Measurements from ENCODE around the gene COMMD8. TPM values are rescaled to one million over a fixed set of nuclear protein-coding genes. Genes with fewer than 3 reads are reported as not detected.
"Not testable (repeated sequence)": the region's sequence is repeated elsewhere in the genome, so short reads cannot be mapped to it uniquely, and the experiment has no call there.

COMMD8 gene
- 10.7 TPM for total RNA-seq

DNA sequence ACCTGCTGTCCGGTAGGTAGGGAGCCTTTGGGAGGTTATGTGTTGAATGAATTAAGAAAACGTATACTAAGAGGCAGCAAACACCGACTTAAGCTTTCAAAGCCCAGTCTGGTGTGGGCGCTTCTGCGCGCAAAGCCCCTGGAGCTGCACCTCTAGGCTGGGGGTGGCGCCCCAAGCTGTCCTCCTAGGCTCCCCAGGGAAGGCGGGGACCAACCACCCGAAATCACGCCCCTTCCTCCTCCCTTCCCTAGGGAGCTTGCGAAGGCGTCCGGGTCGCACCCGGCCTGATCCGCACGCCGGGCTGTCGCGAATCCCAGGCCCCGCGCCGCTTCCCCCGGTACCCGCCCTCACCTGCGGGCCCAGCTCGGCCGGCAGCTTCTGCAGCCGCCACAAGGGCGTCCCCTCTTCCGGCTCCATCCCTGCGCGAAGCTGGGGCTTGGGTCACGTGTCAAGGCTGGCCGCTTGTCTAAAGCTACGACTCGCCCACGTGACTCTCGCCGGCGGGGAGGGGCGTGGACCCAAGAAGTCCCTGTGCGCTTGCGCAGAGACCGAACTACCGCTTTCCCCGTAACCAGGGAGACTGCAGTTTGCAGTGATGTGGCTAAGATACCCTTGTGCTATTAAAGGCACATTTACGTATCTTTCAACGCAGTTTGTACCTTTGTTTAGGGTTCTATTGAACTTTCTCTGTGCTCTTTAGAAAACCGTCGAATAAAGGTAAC lies at the start of gene COMMD8:
TSS of gene COMMD8 (minus strand) at position 468 of the 722 bp plus-strand sequence. CDS start at position 417, 51 bp downstream.
- ATAC-seq = peak; percentile 100
- DNase-seq (ENCODE audit: low spot score) = peak; percentile 99
- intact Hi-C loops (cut with DNase I) = no loop called here

DNA sequence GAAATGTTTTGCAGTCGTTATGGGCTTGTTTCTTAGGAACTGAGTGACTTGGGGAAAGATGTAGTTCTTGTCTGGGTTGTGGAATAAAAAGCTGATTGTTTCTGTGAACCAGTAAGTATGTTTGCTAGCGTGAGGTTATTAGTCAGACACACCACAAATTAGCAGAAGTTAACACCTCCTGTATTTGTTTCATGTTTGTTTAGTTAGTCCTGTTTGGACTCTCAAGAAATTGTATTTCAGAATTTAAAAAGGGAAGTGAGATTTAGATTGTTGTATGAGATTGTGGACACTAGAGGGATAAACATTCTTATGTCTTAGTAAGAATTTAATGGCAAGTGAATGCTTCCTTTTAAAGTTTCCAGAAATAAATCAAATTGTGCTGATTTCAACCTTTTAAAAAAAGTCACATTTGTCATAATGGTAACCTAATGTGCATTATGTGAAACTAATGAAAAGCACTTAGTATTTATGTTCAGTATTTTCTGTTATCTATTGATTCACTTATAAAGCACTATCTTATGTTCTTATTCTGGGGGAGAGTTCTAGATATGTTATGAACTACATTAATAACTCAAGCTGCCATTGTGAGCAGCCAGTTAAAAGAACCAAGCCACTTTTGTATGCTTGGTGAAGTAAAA lies 47.1 kb upstream of the COMMD8 start:
- intact Hi-C loops (cut with DNase I) = no loop called here
- ATAC-seq = peak; percentile 57
- no peak for DNase-seq (ENCODE audit: low spot score)

DNA sequence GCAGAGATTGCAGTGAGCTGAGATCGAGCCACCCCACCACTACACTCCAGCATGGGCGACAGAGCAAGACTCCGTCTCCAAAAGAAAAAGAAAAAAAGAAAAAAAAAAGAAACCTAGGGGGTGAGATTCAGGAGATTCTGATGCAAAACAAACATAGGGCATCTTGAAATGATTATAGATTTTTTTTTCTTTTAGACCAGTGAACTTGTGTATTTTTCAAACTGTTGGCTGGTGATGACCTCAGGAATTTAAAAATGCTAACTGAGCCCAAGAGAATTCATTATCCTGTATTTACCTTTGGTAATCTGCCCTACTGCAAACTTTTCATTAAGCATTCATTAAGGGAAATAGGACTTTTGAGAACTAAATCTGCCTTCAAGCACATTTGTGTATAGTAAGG lies 42.2 kb upstream of the COMMD8 start:
- intact Hi-C loops (cut with DNase I) = no loop called here
- ATAC-seq (no peak), DNase-seq (ENCODE audit: low spot score) (no peak)

DNA sequence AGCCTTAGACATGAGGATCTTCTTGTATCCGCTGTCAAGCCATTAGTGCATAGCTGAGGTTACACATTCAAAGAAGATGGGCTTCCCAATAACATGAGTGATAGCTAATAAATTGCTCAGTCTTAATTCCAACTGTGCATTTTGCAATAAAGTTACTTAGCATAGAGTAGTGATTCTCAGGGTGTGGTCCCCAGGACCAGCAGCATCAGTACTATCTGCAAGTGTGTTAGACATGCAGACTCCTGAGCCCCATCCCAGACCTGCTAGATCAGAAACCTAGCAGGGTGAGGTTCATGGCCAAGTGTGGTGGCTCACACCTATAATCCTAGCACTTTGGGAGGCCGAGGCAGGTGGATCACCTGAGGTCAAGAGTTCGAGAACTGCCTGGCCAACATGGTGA lies 41.6 kb upstream of the COMMD8 start:
- DNase-seq (ENCODE audit: low spot score) (no peak), ATAC-seq (no peak)
- intact Hi-C loops (cut with DNase I) = no loop called here

DNA sequence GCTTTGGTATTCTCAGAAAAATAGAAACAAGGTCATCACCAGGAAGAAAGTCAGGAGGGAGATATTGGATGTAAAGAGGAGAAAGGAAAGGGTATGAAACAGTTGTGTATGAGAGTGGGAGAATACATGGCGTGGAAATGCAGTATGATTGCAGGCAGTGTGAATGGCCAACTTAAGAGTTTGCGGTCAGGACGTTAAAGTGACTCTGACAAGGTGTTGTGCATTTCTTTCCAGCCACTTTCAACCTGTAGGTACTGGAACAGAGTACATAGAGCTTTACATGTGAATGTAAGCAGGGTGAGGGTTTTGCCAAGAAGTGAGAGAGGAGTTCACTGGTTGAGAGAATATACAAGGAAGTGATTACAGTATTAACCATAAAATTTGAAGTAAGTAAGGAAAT lies 37.3 kb upstream of the COMMD8 start:
- DNase-seq (ENCODE audit: low spot score) = no peak
- ATAC-seq = no peak
- intact Hi-C loops (cut with DNase I) = no loop called here

DNA sequence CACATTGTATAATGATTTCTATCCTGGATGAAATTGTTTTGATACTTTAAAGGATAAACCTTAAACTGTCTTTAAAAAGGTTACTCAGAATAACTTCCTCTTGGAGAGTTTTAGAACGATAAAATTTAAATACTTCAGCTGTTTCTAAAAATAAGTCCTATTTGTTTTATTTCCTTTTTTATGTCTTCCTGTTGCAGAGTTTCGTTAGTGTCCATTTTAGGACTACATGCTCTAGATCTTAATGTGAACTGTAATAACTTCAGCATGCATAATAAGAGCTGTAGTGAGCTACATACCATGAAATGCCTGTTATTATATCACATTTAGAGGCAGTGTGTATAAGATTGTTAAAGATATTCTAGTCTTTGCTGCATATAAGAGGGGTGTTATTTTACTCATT lies 36.2 kb upstream of the COMMD8 start:
- ATAC-seq (no peak), DNase-seq (ENCODE audit: low spot score) (no peak)
- intact Hi-C loops (cut with DNase I) = no loop called here

DNA sequence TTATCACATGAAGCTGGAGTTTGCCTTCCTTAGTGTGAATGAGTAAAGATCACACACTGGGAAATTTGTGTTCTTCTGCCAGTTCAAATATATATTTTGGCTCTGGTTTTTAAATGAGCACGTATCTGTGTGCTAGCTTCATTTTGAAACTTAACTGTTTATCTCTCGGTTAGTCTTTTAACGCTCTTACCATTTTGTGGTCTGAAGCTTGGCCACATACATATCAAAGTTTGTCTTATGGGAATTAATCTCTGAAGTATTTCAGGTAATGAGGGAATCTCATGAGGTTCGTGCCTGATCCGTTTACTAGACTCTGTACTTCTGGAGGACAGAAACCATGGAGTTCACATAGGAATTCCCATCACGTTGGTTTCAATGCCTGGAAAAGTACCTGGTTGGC lies 35.4 kb upstream of the COMMD8 start:
- DNase-seq (ENCODE audit: low spot score) (no peak), ATAC-seq (no peak)
- intact Hi-C loops (cut with DNase I) = no loop called here

DNA sequence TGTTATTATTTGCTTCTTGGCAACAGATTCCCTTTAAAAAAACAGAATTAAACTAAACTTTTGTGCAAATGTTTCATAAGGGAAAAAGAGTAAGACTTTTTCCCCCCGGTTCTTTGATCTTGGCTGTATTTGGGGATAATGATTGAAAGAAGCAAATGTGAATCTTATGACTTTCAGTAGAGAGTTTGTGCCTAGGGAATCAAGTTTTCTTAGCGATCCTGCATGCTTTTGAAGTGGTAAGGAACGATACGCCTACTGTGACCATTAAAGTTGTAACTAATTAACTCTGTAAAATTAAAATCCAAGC lies 30.6 kb upstream of the COMMD8 start:
- intact Hi-C loops (cut with DNase I) = no loop called here
- DNase-seq (ENCODE audit: low spot score) (no peak), ATAC-seq (no peak)

DNA sequence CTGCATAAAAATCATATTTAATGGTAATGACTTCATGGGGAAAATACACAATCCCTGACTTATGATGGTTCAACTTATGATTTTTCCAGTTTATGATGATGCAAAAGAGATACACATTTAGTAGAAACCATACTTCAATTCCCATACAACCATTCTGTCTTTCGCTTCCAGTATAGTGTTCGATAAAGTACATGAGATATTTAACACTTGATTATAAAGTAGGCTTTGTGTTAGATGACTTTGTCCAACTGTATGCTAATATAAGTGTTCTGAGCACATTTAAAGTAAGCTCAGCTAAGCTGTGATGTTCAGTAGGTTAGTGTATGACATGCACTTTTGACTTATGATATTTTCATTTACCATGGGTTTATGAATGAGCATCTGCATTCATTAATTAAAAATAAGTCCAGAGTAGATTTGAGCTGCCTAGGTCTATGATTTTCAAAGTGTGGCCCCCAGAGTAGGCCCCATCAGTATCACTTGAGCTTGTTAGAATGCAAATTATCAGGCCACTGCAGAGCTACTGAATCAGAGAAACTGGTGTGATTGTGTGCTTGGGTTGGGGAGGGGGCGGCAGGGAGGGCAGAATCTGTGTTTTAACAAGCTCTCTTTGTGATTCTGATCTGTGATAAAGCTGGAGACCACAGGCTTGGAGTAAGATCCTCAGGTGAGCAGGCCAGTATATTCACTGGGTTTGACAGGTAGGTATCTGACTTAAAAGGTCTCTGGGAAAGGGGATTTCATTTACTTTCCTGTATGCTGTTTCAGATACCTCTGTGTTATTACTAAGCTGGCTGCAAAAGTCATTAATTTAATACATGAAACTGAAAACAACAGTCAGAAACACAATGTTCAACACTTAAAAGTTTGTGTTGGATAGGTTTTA lies 30.0 kb upstream of the COMMD8 start:
- ATAC-seq = no peak
- intact Hi-C loops (cut with DNase I) = no loop called here
- no peak for DNase-seq (ENCODE audit: low spot score)

DNA sequence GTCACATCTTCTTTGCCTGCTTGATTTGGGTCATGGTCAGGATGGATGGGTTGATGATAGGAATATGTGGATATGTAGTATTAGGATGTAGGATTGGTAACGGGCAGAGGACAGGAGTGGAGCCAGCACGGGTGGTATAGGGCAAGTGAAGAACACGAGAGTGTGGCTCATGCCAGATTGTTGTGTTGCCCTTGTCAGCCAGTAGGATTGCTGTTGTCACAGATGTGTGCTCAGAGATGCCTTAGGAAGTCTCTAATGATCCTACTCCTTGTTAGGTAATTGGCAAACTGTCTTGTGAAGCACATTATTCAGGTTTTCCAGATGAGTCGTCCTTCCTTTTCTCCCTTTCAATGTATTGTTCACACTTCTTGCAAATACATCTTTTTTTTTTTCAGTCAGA lies 27.0 kb upstream of the COMMD8 start:
- ATAC-seq = no peak
- intact Hi-C loops (cut with DNase I) = no loop called here
- DNase-seq (ENCODE audit: low spot score) = no peak

DNA sequence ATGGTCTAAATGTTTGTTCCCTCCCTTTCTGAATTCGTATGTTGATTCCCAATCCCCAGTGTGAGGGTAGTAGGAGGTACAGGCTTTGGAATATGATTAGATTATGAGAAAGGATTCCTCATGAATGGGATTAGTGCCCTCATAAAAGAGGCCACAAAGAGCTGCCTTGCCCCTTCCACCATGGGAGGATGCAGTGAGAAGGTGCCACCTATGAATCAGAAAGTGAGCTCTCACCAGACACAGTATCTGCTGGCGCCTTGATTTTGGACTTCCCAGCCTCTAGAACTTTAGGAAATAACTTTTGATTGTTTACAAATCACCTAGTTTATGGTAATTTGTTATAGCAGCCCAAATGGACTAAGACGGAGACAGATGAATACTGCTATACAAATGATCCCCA lies 25.2 kb upstream of the COMMD8 start:
- ATAC-seq (no peak), DNase-seq (ENCODE audit: low spot score) (no peak)
- intact Hi-C loops (cut with DNase I) = no loop called here

DNA sequence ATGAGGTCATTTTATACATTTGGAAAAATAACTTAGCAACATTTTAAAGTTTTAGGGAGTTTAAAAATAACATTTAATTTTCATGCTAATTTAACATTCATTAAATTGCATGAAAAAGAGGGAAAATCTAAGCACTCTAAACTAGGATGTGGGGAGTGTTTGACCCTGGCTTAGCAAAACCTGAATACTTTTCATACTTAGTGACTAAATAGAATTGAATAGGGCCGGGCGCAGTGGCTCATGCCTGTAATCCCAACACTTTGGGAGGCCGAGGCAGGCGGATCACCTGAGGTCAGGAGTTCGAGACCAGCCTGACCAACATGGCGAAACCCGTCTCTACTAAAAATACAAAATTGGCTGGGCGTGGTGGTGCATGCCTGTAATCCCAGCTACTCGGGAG lies 23.2 kb upstream of the COMMD8 start:
- DNase-seq (ENCODE audit: low spot score); ATAC-seq; intact Hi-C loops (cut with DNase I): not testable (repeated sequence)

DNA sequence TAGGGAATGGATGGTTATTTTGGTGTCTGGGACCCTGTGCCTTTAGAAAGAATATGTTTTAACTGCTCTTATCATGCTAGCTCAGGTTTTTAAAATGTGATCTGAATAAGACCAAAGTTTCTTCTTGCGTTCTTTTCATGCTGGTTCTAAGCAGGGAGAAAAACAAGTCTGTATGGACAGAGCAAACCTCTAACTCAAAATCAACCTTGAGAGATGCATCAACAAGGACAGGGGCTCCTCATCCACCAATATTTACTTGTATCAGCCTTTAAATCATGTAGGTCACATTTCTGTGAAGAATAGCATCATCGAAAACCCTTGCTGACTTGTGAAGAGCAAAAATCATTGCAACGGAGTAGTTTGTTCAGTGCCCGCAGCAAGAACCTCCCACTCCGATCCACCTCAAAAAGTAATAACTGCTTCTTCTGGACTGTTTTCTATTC lies 22.8 kb upstream of the COMMD8 start:
- intact Hi-C loops (cut with DNase I) = no loop called here
- DNase-seq (ENCODE audit: low spot score) (no peak), ATAC-seq (no peak)

DNA sequence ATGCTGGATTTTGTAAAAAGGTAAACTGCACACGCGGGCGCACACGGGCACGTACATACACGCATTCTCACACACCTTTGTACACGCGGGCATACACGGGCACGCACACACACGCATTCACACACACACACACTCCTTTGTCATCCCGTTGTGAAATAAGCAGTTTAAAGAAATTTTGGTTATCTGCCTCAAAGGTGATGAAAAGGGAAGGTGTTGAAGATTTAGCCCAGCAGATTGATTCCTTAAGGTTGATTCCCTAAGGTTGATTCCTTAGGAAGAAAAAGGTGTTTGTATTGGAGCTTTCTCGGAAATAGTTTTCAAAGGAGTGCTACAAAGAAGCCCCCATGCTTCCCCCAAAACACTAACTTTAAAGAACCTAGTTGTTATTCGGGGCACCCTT lies 22.3 kb upstream of the COMMD8 start:
- intact Hi-C loops (cut with DNase I) = no loop called here
- ATAC-seq = peak; percentile 2
- DNase-seq (ENCODE audit: low spot score) = no peak

DNA sequence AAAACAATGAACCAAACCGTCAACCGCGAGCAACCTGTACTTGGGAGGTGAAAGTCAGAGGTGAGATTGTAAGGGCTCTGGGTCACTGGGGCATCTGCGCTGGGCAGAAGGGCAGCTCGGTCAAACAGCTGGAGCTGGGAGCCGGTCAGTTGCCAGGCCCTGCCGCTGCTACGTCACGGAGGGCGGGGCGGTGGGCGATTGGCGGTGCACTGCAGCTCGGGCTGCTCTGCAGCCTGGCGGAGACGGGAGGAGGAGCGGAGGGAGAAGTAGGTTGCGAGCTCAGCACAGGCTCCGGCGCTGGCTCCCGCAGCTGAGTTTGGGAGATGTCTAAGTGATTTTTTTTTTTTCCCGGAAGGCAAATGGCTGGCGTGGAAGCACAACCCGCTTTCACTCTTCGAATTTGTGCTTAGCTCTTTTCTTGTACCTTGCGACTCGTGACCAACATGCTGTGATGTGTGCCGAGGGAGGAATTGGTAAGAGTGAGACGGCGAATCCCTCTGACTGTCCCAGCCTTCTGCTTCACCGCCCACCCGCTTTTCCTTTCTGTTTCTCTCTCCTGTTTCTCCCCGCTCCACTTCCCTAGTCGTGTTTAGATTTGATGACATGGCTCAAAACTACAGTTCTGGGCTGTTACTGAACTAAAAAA lies 21.7 kb upstream of the COMMD8 start, which contains the start of gene ATP10D:
TSS of gene ATP10D (plus strand) at position 229 of the 646 bp plus-strand sequence. CDS start 27,266 bp downstream, outside the sequence.
- intact Hi-C loops (cut with DNase I) = no loop called here
- DNase-seq (ENCODE audit: low spot score) = peak; percentile 98
- peak; percentile 100 for ATAC-seq

DNA sequence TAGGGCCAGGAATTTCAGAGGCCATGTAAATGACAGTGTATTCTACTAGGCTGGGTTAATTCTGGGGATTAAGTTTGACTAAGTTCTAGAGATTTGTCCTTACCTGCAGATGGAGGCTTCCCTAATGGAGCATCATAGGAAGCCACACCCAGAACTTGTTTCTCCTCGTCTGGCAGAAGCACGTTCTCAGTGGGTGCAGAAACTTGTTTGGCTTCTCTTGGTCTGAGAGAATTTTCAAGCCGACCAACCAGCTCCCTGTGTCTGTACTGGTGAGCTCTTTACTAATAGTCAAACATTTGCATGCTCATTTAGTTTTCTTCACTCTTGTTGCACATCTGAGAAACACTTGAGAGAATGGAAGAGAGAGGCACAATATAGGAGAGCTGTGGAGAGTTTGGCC lies 20.7 kb upstream of the COMMD8 start:
- ATAC-seq (no peak), DNase-seq (ENCODE audit: low spot score) (no peak)
- intact Hi-C loops (cut with DNase I) = no loop called here

DNA sequence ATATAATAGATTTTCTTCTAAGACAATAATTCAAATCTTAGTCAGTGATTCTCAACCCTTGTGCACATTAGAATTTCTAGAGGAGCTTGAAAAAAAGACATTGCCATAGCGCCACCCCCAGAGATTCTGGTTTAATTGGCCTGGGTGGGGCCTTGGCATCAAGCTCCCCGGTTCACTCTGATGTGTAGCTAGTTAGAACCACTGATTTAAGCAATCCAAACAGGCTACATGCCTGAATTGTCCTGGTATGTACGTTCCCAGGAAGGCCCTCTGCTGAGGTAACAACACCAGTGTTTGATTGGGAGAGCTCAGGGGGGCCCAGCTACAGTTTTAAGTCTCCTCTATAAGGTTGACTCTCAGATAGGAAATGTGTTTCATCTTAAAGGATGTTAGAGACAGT lies 20.2 kb upstream of the COMMD8 start:
- DNase-seq (ENCODE audit: low spot score) (no peak), ATAC-seq (no peak)
- intact Hi-C loops (cut with DNase I) = no loop called here

DNA sequence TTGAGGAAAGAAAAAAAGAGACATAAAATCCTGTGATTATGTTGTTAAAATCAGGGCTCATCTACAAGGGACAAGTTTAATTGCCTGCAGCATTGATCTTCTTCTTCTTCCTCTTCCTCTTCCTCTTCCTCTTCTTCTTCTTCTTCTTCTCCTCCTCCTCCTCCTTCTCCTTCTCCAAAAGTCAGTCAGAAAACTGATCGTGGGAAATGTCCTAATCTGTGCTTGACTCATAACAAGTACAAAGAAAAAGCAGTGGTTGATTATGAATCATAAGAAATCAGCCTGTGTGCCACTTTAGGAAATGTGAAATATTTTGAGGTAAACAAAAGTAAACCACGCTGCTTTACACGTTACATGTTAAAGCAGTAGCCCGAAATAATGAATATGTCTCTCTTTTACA lies 18.8 kb upstream of the COMMD8 start:
- ATAC-seq (no peak), DNase-seq (ENCODE audit: low spot score) (no peak)

DNA sequence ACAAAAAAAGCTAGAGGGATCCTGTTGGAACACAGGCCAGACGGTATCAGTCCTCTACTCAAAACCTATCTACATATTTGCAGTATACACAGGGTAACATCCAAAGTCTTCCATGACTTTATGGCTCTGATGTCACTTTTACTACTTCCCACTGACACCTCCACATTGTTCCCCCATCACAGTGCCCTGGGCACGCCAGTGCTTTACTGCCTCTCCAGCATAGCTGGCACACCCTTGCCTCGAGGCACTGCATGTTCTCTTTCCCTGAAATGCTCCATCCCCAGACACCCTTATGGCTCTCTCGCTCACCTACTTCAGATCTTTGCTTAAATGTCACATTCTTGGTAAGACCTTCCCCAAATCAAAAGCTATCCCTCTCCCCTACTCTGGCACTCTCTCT lies 15.3 kb upstream of the COMMD8 start:
- ATAC-seq (no peak), DNase-seq (ENCODE audit: low spot score) (no peak)
- intact Hi-C loops (cut with DNase I) = no loop called here

More for the DNA sequence above, 18.8 kb upstream of the COMMD8 start:
- intact Hi-C loops (cut with DNase I) = no loop called here

All from sciatic nerve (tissue), 2 donors.